Ectodermal cell (in vitro differentiated cells): ENCODE results near the gene FRMD6.

ENCODE experiments used
- H3K27ac ChIP-seq: 2 replicates; pipeline ENCODE4 v1.7.0; 2013; ENCODE audit warnings: mild to moderate bottlenecking, low read depth, low read length; ENCODE audit not compliant: insufficient read depth, poor library complexity, severe bottlenecking
- H3K27me3 ChIP-seq: 2 replicates; pipeline ENCODE4 v1.7.0; 2013; ENCODE audit warnings: mild to moderate bottlenecking, low read length; ENCODE audit not compliant: insufficient read depth, control insufficient read depth, poor library complexity, severe bottlenecking
- H3K36me3 ChIP-seq: one replicate; pipeline ENCODE4 v1.7.0; 2013; ENCODE audit warnings: low read length; ENCODE audit not compliant: control insufficient read depth, insufficient read depth
- H3K4me1 ChIP-seq: one replicate; pipeline ENCODE4 v1.7.0; 2013; ENCODE audit warnings: low read length; ENCODE audit not compliant: control insufficient read depth, insufficient read depth
- H3K4me3 ChIP-seq: 2 replicates; pipeline ENCODE4 v1.7.0; 2013; ENCODE audit warnings: low read depth, low read length, control low read depth; ENCODE audit not compliant: insufficient read depth
- H3K9me3 ChIP-seq: 2 replicates; pipeline ENCODE4 v1.7.0; 2013; ENCODE audit warnings: mild to moderate bottlenecking, low read length, moderate library complexity; ENCODE audit not compliant: control insufficient read depth
- WGBS, 2 experiments: methylation state at CpG; one replicate each; pipeline ENCODE4 v1.1.7; 2013; ENCODE audit warnings: missing lambda C conversion rate in 2 of 2; 5-methylcytosine and 5-hydroxymethylcytosine counted together

The FRMD6 gene

DNA sequence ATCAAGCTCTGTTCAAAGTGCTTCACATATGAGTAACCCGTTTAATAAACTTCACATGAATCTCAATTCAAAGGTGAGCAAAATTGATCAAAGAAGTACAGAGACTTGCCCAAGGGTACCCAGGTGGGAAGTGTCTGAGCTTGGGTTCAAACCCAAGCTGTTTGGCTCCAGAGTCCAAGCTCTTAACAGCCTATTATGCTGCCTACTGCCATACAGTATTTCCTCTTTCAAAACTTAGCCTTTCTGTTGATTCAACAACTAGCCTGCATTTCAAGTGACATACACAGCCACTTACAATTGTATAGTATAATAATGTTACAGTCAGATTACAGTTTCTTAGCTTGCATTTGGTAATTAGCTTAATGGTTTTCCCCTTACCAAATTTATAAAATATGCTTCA is 29.7 kb downstream of the FRMD6 start:
- WGBS, 2 experiments, result 92 to 93% methylated on average over 1 of the region's 1 CpG
- Histone ChIP-seq H3K27me3 (no peaks in the 10 kb centered on the region), H3K9me3 (no peaks in the 10 kb centered on the region), H3K4me1 (peaks cover 5% of the 10 kb centered on the region), H3K4me3 (no peak overlapping the region), H3K27ac (no peak overlapping the region), H3K36me3 (no peaks in the 10 kb centered on the region)

DNA sequence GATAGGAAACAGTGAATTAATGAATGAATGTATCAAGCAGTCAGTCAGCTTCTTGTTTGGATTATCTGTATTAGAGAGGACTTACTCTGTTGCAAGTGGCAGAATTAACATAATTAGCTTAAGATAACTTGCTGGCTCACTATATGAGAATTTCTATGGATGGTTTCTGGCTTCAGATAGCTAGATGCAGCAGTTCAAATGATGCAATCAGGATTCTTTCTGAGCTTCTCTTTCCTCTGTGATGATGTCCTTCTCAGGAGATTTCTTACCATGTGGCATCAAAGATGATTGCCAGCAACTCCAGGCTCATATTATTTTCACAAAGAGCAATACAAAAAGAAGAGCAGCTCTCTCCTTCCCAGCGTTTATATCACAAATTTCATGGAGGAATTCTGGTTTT is 30.7 kb downstream of the FRMD6 start:
- 88 to 94% methylated on average over 1 of the region's 1 CpG for WGBS, 2 experiments

DNA sequence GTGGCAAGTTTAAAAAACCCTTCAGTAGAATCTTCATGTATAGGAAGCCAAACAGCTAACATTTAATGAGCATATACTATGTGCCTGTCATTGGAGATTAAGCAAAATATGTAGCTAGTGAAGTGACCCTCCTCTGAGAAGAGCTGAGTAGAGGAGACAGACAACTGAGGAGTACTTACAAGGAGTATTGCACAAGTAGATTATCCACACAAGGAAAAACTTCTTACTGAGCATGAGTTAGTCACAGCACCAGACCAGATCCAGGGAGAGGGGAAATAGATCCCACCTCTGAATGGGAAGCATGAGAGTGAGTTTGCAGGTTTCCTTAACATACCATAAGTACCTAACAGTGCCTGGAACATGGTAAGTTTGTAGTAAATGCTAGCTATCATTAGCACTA is 33.0 kb downstream of the FRMD6 start:
- H3K9me3 ChIP-seq, result no peaks in the 10 kb centered on the region
- H3K27ac ChIP-seq, result no peak overlapping the region
- no peaks in the 10 kb centered on the region for H3K27me3 ChIP-seq
- H3K4me1 ChIP-seq, result peaks cover 3% of the 10 kb centered on the region
- no peak overlapping the region for H3K4me3 ChIP-seq
- no peaks in the 10 kb centered on the region for H3K36me3 ChIP-seq

More for the DNA sequence above, 30.7 kb downstream of the FRMD6 start:
- Histone ChIP-seq H3K27ac (no peak overlapping the region), H3K9me3 (no peaks in the 10 kb centered on the region), H3K4me3 (no peak overlapping the region), H3K27me3 (no peaks in the 10 kb centered on the region), H3K4me1 (peaks cover 5% of the 10 kb centered on the region), H3K36me3 (no peaks in the 10 kb centered on the region)

- Histone ChIP-seq H3K27ac (no peak overlapping the region), H3K4me3 (no peak overlapping the region), H3K36me3 (no peaks in the 10 kb centered on the region), H3K9me3 (no peaks in the 10 kb centered on the region), H3K4me1 (no peaks in the 10 kb centered on the region), H3K27me3 (no peaks in the 10 kb centered on the region)
- 100% methylated on average over 1 of the region's 1 CpG; no CpG with 5 or more reads in 1 of the 2 experiments for WGBS, 2 experiments
Measured at GRCh38 chr14:51691176-51691575, 39.5 kb downstream of the FRMD6 start.

GRCh38 chr14:51692646-51693045 is 40.9 kb downstream of the FRMD6 start:
- Histone ChIP-seq H3K36me3 (no peaks in the 10 kb centered on the region), H3K27ac (no peak overlapping the region)

GRCh38 chr14:51697848-51698247 is 46.1 kb downstream of the FRMD6 start:
- no peak overlapping the region for H3K27ac ChIP-seq
- no peaks in the 10 kb centered on the region for H3K27me3 ChIP-seq
- peaks cover 4% of the 10 kb centered on the region for H3K4me1 ChIP-seq
- H3K9me3 ChIP-seq, result no peaks in the 10 kb centered on the region
- no peak overlapping the region for H3K4me3 ChIP-seq
- H3K36me3 ChIP-seq, result no peaks in the 10 kb centered on the region
- WGBS, 2 experiments, result 82 to 84% methylated on average over 3 of the region's 3 CpGs

More at GRCh38 chr14:51692646-51693045, 40.9 kb downstream of the FRMD6 start:
- no peaks in the 10 kb centered on the region for H3K9me3 ChIP-seq
- no peaks in the 10 kb centered on the region for H3K4me1 ChIP-seq
- 90 to 94% methylated on average over 2 to 3 of the region's 3 CpGs for WGBS, 2 experiments
- H3K4me3 ChIP-seq, result no peak overlapping the region
- no peaks in the 10 kb centered on the region for H3K27me3 ChIP-seq

DNA sequence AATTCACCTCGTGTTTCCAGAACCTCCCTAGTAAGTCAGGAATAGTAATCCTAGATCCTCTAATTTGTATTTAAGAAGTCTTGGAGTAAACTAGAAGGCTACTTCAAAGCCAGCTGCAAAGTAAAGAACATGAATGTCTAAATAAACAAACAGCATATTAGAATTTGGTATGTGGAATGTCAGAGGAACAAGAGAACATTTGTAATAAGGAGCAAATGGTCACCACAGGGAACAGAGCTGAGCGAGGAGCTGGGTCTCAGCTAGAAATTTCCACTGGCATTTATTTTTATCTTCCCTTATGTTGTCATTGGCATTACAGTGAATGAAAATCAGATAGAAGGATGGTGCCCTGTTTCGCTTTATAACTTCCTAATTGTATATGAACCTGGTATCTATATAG is 50.2 kb downstream of the FRMD6 start:
- Histone ChIP-seq H3K27ac (no peak overlapping the region), H3K4me1 (peaks cover 14% of the 10 kb centered on the region), H3K4me3 (no peak overlapping the region), H3K27me3 (no peaks in the 10 kb centered on the region), H3K36me3 (peaks cover 4% of the 10 kb centered on the region), H3K9me3 (no peaks in the 10 kb centered on the region)
- 50 to 79% methylated on average over 2 of the region's 3 CpGs for WGBS, 2 experiments

- 94 to 100% methylated on average over 1 to 2 of the region's 2 CpGs for WGBS, 2 experiments
- no peak overlapping the region for H3K27ac ChIP-seq
Measured at GRCh38 chr14:51703787-51704186, 52.1 kb downstream of the FRMD6 start.

GRCh38 chr14:51704545-51704944 is 52.8 kb downstream of the FRMD6 start:
- no peaks in the 10 kb centered on the region for H3K9me3 ChIP-seq
- H3K36me3 ChIP-seq, result peaks cover 4% of the 10 kb centered on the region
- WGBS, 2 experiments, result 33 to 46% methylated on average over 3 of the region's 3 CpGs

More at GRCh38 chr14:51703787-51704186, 52.1 kb downstream of the FRMD6 start:
- Histone ChIP-seq H3K27me3 (no peaks in the 10 kb centered on the region), H3K4me3 (no peak overlapping the region), H3K36me3 (peaks cover 4% of the 10 kb centered on the region), H3K9me3 (no peaks in the 10 kb centered on the region), H3K4me1 (peaks cover 17% of the 10 kb centered on the region)

DNA sequence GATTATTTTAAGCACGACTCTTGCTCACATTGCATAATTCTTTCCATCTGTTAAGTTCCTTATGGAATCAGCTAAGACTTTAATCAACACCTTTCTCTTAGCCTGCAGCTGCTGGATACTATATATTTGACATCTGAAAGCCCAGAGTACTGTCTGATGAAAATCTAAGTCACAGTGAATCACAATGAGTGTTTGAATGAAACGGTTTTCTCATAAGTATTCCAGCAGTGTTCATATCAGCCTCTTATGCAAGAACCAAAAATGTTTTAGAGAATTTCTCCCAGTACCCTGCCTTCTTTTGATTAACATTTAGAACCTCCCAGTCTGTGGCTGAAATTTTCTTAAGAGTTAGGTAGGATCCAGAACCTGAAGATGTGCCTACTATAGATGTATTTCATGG is 55.6 kb downstream of the FRMD6 start:
- peaks cover 17% of the 10 kb centered on the region for H3K4me1 ChIP-seq

More at GRCh38 chr14:51704545-51704944, 52.8 kb downstream of the FRMD6 start:
- Histone ChIP-seq H3K27ac (no peak overlapping the region), H3K27me3 (no peaks in the 10 kb centered on the region), H3K4me1 (peaks cover 22% of the 10 kb centered on the region), H3K4me3 (no peak overlapping the region)

GRCh38 chr14:51711505-51711904 is 59.8 kb downstream of the FRMD6 start:
- Histone ChIP-seq H3K4me3 (no peak overlapping the region), H3K27me3 (no peaks in the 10 kb centered on the region), H3K9me3 (no peaks in the 10 kb centered on the region), H3K4me1 (peaks cover 15% of the 10 kb centered on the region), H3K36me3 (no peaks in the 10 kb centered on the region), H3K27ac (no peak overlapping the region)
- 91 to 97% methylated on average over 1 to 2 of the region's 2 CpGs for WGBS, 2 experiments

More for the DNA sequence above, 55.6 kb downstream of the FRMD6 start:
- H3K9me3 ChIP-seq, result no peaks in the 10 kb centered on the region
- WGBS, 2 experiments, result 92 to 96% methylated on average over 2 of the region's 2 CpGs
- H3K4me3 ChIP-seq, result no peak overlapping the region
- H3K27ac ChIP-seq, result no peak overlapping the region
- H3K36me3 ChIP-seq, result peaks cover 4% of the 10 kb centered on the region
- H3K27me3 ChIP-seq, result no peaks in the 10 kb centered on the region
